HG03039 (cell line): ENCODE measurements around the gene UMPS.

Source experiments
- ATAC-seq: cut with Tn5 transposase; IDR thresholded peaks from one replicate; pipeline ENCODE4 v1.9.1; 2021; ENCODE audit warnings: mild to moderate bottlenecking, moderate library complexity; ENCODE audit not compliant: unreplicated experiment

UMPS gene

DNA sequence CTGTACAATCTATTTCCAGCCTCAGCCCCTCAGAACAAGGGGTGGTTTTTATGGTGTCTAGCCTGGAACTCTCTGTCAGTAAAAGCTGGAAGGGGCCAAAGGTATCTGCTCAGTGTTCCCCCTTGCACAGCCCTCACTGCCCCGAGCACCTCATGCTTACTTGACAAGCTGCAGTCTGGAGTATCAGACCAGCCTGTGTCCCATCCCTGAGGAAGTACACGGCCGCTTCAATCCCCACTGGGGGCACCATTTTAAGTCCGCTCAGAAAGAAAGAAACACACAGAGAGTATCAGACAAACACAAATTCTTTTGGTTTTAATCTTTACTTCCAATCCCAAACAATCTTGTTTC is 32.4 kb downstream of the UMPS start:
- ATAC-seq = no peak

DNA sequence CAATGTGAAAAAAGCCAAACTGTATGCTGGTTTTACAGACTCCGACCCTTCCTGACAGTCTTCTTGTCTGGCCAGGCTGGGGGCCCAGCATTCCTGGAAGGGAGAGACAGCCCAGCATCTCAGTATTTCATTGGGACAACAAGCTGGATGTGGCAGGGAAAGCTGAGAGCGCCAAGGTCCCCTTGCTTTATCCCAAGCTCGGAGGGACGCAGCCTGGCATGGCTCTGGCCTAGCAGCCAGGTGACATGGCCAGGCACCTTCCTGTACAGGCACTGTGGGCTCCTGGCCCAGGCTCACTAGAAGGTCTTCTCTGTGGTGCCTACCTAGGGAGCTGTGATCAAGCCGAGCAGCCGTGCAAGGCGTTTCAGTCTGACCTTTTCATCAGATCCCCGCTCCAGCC is 33.0 kb downstream of the UMPS start:
- no peak for ATAC-seq

DNA sequence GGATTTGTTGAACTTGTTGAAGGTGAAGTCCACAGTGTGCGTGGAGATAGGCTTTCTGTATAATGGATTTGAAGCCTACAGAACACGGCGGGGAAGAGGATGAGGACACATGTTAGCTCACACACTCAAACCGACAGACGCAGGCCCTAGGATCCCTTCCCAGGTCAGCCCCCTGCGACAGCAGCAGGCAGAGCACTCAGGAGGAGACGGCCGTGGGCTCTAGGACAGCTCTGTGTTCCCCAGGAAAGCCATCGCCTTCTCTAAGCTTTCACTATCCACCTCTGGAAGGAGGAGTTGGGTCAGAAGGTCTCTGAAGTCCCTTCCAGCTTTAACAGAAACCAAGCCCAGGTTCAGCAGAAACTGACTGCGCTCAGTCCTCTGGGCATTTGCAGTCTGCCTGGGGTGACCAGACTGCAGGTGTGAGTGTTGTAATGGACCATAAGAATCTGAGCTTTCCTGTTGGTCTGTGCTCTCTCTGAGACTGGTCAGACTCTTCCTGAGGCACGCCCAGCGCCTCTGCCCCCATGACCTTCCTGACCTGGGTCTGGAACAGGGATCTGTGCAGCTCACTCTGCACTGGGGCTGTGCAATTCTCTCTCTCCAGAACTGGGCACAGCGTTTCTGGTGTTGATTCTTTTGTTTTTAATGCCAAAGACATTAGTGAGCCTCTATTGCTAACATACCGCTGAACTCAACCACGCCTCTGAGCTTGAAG is 33.5 kb downstream of the UMPS start:
- no peak for ATAC-seq

DNA sequence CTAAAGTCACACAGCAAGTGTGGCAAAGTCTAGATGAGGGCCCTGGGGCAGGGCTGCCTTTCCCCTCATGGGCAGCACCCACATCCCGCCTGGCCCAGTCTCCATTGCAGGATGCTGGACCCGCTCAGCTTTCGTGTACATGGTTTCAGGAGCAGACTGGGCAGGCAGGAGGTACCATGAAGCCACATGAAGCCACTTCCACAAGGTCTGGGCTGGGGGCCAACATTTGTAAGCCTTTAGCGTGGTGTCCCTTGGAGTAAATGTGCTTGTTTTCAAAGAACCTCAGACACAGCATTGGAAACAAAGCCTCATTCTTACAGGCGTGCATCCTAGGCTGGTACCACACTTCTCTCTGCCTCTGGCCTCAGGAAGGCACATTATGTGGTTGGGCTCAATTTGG is 34.5 kb downstream of the UMPS start:
- ATAC-seq = no peak

DNA sequence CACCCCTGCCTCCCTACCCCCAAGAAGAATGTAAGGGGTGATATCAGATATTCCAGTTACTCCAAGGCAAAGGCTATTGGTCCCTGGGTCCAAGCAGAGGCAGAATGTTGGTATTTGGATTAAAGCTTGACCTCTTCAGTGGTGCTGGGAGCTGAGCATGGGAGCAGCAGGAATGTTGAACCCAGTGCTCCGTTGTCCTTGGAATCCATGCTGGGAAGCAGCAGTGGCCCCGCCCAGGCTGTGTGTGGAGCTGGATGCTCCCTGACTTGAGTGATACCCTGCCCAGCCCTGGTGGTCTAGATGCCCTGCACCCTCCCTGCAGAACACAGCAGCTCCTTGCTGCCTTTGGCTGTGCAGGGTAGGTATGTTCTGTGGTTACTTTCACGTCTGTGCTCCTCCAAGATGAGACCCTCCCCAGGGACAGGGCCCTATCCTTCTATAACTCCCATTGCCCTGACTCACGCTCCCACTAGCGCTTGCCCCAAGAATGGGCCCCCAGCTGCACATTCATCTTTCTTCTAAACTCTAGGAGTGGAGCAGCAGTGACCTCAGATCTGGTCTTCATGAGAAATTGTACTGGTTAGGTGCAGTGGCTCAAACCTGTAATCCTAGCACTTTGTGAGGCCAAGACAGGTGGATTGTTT is 35.1 kb downstream of the UMPS start:
- ATAC-seq = no peak

DNA sequence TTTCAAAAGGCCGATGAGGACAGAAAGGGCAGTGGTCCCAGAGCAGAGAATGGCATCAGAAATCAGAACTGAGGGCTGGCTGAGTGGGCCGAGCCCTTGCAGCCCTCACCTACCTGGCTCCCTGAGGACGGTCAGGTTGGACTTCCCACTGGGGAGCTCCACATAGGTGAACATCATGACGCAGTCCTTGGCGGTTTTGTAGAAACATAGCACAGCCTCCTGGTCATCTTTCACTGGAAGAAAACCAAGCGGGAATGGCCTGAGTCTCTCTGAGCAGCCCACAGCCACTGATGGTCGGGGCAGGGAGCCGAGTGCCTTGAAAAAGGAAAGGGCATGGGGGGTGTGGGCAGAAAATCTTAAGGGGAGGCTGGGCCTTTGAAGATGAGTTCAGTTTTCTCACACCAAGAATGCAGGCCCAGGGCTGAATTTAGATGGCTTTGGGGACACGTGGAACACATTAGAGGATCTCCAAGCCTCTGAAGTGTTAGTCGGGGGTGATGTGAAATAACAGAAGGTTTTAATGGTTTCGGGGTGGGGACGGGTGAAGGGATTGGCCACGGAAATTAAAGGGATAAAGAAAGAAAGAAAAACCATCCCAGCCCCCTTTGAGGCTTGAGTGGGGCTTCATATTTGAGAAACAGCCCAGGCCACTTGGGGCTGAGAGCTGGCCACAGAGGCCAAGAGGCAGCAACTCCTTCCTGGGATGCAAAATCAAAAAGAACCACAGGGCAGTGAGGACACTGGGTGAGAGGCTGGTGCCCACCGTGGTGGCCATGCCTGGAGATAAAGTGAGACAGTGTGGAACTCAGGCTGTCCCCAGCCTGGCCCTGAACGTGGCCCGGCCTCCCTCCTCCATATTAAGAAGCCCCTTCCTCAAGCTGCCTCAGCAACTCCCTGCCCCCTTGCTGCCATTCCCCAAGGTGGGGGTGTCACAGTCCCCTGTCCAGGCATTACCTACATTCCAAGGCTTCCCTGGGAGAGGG is 36.2 kb downstream of the UMPS start:
- ATAC-seq = no peak

DNA sequence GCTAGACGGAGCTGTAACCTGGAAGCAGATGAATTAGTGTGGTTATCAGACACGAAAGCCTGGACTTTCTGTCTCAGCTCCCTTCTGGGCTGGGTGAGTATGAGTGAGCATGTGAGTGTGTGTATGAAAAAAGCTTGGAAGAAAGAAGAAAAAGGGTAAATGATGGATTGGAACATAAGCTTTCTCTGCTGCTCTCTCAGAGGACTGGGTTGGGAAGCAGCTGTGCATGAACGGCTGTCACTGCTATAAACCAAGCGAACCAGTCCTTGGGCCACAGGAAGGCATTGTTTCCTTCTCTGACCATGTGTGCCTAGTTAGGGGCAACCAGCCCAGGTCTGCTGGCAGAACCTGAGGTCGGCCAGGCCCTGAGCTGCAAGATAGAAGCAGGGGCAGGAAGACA is 37.0 kb downstream of the UMPS start:
- no peak for ATAC-seq

DNA sequence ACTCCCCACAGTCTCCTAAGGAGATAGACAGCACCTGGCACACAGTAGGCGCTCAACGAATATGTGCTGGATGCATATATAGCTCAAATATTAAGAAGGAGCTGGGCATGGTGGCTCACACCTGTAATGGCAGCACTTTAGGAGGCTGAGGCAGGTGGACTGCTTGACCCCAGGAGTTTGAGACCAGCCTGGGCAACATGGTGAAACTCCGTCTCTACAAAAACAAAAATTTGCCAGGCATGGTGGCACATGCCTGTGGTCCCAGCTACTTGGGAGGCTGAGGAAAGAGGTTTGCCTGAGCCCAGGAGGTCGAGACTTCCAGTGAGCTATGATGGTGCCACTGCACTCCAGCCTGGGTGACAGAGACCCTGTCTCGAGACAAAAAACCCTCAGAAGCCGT is 37.4 kb downstream of the UMPS start:
- no peak for ATAC-seq

DNA sequence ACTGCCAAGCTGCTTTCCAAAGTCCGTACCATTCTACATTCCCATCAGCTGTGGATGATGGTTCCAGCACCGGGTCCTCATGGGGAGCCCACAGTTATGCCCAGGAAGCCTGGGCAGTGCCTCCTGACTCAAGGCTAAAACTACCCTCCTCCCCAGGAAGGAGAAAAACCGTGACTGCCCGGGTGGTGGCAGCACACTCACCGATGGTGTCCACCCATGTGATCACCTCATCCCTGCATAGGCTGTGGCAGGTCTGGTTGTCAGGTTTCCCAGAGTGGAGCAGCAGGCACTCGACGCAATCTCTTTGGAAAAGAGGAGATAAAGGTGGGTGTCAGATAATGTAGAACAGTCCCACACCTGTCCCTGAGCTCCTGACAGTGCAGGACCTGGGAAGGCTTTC is 38.6 kb downstream of the UMPS start:
- no peak for ATAC-seq

DNA sequence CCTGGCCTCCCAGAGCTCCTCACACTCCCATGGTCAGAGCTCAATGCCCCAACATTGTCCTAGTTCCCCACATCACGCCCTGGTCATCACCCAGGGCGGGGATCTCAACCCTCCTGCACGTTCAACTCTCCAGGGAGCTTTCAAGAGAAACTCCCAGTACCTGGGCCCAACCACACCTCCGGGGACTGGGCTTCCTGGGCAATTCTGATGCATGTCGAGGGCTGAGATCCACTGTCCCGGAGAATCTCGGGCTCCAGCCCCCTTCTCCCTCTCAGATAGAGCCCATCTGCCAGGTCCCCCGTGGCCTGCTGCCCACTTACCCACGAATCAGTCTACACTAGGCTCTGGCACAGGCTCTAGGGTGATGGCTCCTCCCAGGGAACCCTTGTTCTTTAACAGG is 39.2 kb downstream of the UMPS start:
- no peak for ATAC-seq

DNA sequence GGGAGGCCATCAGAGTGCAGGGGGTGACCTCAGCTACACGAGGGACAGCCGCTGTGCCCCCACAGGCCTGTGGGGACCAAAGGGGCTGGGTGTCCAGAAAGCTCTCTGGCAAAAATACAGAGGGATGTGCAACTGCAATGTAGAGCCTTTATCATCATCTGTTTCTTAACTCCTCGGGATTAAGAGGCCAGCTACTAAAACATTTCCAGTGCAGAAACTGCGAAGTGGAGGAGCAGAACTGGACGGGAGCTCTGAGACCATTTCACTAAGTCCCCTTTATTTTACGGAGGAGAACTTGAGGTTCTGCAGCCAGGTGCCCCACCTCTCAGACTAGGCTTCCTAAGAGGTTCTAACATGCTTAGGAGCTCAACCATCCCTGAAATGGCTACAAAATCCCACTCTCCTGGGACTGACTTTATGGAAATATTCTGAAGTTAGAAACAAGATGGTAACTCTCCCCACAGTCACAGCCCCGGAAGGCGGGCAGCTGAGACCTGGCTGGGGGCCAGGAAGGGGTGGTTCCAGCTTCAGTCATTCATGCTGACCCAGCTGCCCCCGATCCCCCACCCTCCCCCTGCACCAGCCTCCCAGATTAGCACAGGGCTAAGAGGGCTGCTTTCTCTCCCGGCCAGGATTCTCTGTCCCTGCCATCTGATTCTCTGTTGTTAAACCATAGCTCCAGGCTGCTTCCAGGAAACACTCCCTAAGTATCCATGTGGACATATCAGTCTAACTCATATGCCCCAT is 40.3 kb downstream of the UMPS start:
- no peak for ATAC-seq

DNA sequence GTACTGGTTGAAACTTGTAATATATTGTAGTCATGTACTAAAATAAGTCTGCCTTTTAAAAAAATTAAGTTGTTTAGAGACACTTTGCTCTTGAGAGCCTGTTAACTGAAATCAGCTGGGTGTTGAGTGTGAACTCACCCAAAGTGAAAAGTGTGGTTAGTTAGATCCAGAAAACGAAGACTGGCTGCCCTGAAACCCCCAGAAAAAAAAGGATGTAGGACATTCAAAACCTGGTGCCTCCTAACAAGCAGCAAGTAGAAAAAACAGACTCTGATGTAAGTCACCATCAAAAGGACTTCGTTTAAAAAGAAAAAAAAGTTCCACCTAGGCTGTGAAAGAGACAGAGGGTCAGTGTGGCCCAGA is 40.8 kb downstream of the UMPS start:
- no peak for ATAC-seq

DNA sequence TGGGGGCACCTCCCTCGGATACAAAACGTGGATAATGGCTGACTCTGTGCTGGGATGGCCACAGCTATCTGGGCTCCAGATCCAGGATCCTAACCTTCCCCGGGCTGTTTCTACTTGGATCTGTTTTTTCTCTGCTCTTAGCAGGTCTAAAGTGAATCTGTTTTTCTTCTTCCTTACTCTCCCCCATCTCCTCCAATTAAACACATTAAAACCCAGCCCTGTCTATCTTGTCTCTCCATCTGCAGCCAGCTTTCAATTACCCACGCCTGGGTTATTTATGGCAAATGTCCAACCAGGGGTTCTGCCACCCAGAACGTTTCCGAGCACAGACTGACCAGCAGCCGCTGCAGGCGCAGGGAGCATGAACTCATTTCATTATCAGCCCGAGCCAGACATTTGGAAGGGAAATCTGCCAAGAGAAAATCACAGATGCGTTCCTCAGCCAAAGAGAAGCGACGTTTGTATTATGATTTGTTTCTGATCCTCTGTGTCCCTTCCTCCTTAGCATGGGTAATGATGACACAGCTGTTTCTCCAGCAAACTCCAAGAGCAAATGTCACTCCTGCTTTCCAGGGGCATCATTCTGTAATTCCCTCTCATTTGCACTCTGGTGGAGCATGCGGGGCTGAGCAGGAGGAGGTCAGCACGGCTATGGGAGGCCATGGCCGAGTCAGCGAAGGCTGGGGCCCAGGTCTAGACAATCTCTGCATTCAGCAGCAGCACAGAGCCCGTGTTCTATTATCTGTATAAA is 42.0 kb downstream of the UMPS start:
- ATAC-seq = no peak

DNA sequence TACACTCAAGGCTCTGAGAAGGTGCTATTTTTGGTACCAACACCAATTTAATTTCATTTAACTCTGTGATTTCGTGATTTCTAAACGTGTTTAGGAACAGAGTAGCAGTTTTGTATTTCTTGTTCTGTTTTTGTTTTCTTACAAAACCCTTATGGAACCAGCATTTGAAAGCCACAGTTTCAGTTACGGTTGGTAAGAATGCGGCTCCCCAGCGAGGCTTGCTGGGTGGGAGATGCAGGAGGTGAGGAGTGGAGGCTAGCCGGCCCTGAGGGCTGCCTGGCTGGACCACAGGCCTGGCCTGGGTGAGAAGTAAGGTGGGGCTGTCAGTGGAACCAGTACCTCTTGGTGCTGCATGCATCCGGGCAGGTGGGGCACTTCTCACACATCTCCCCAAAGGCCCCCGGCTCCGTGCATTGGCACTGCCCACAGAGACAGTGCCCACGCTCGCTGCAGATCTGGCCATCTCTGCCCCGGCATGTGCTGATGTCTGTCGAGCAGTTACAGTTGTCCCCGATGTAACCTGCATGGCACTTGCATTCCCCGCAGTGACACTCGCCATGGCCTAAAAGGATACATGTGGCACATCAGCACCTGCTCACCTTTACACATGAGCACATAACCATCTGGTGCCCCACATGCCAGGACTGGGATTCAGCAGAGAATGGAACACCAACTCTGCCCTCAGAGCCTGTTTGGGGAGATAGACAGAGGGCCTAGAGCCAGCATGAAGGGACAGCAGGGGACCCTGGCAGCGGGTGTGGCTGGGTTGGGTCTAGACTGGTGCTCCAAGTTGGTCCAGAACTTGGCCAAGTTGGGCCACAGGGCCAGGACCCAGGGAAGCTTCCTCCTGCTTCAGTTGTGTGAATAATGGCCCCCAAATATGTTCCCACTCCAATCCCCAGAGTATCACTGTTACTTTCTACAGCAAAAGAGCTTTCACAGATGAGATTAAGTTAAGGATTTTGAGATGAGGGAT is 43.4 kb downstream of the UMPS start:
- no peak for ATAC-seq

DNA sequence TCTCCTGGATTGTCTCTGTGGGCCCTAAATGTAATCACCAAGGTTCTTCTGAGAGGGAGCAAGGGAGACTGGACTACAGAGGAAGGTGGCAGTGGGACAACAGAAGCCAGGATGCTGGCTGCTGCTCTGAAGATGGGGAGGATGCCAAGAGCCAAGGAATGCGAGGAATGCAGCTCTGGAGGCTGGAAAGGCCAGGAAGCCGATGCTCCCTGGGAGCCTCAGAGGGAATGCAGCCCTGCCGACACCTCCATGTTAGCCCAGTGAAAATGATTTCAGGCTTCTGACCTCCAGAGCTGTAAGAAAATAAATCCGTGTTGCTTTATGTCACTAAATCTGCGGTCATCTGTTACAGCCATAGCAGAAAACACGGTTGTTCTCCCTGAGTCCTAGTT is 44.1 kb downstream of the UMPS start:
- ATAC-seq = no peak

DNA sequence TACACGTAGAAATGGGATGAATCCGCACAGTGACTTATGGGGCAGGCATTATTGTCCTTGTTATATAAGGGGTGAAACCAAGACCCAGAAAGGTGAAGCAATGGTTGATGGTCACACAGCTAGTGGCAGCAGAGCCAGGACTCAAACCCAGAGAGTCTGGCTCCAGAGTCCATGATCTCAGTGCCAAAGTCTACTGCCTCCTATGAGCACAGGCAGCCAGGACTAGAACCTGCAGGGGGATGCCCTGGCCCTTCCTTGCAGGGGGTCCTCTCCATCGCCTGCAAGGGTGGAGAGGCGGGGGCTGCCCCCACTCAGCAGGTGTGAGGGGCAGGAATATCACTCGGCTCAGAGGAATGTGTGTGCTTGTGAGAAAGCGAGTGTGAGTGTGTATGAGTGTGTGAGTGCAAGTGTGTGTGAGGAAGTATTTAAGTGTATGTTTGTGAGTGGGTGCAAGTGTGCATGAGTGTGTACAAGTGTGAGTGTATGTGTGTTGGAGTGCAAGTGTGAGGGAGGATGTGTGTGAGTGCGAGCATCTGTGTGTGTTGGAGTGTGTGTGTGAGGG is 44.7 kb downstream of the UMPS start:
- no peak for ATAC-seq

DNA sequence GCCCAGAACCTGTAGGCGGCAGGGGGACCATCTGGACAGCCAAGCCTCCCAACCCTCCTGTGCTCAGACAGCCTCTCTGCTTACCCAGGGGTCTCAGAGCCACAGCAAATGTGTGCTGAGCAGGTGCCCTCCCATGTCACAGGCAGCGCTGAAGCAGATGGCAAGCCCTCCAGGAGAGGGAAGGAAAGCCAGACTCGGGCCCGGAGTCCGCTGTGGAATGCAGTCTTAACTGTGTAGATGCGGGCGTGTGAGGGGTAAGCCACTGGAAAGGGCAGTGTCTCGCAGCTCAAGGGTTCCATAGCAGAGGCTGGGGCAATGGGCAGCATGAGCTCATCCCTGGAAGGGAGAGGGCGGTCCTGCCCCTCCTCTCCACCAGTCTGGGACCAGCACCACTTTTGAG is 45.6 kb downstream of the UMPS start:
- ATAC-seq = no peak

DNA sequence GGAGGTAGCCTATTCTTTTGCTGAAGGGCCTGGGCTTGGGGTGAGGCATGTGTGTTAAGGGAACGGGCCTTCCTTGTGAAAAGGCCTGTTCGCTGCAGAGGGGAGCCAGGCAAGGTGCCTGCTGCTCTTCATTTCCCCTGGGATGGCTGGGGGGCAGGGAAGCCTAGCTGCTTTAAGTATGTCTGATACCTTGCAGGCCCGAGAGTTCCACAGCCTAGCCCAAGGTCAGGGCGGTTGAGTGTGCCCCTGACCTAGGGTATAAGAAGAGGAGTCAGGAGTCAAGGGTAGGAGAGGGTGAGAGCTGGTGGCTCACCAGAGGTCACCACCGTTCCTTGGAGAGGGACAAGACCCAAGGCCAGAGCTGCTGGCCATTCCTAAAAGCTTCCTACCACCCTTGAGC is 46.6 kb downstream of the UMPS start:
- no peak for ATAC-seq
